Measurements from ENCODE around the gene ZC2HC1B.

Gene ZC2HC1B

DNA sequence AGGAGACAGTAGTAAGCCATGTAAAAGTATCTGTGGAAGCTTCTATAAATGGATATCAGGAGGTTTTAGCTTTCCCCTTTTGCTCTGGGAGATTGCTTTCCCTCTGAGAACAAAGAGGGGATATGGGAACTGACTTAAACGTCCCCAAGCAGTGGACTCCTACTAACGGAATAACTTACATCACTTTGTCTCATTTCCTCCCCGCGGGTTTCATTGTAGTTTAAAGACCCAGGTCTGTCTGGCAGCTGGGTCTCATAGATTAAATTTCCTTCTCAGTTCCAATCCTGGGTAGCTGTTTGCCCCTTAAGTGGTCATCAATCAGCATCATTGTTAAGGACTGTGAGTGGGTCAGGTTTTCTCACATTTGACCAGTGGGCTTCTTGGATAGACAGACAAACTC, 75.1 kb downstream of the ZC2HC1B start:
- TF ChIP-seq EZH2phosphoT487 (IDR thresholded peaks at IDR 0.05; ENCODE audit: low read depth) = no peak
- Histone ChIP-seq H3K36me3 (replicated peaks; ENCODE audit: low read depth, low read length) (no peaks in the 10 kb centered on the region), H4K20me1 (ENCODE audit: insufficient read depth, low read length) (no peaks in the 10 kb centered on the region), H2AFZ (ENCODE audit: low read depth, low read length) (no peak overlapping the region), H3K9ac (ENCODE audit: low read length) (peak overlapping the region; percentile 16; the same call in 1 of the 2 replicates), H3K4me2 (ENCODE audit: low read length) (peak overlapping the region; percentile 59), H3K27ac (ENCODE audit: low read length) (peak overlapping the region; percentile 24; the same call in 1 of the 2 replicates), H3K9me3 (ENCODE audit: insufficient read depth, low read length) (no peaks in the 10 kb centered on the region), H3K4me3 (ENCODE audit: low read length) (peak overlapping the region; percentile 4; the same call in 1 of the 2 replicates), H3K27me3 (ENCODE audit: low read depth, low read length) (no peaks in the 10 kb centered on the region), H3K4me1 (ENCODE audit: low read length) (peaks cover 27% of the 10 kb centered on the region), H3K79me2 (ENCODE audit: low read length) (no peaks in the 10 kb centered on the region)

GRCh38 chr6:143940011-143940597, 75.8 kb downstream of the ZC2HC1B start:
- Histone ChIP-seq H2AFZ (ENCODE audit: low read depth, low read length) (no peak overlapping the region), H3K4me2 (ENCODE audit: low read length) (peak overlapping the region; percentile 59), H3K36me3 (replicated peaks; ENCODE audit: low read depth, low read length) (no peaks in the 10 kb centered on the region), H3K9ac (ENCODE audit: low read length) (no peak overlapping the region), H3K79me2 (ENCODE audit: low read length) (no peaks in the 10 kb centered on the region), H3K4me1 (ENCODE audit: low read length) (peaks cover 27% of the 10 kb centered on the region), H3K4me3 (ENCODE audit: low read length) (no peak overlapping the region), H3K9me3 (ENCODE audit: insufficient read depth, low read length) (no peaks in the 10 kb centered on the region), H3K27ac (ENCODE audit: low read length) (no peak overlapping the region), H3K27me3 (ENCODE audit: low read depth, low read length) (no peaks in the 10 kb centered on the region), H4K20me1 (ENCODE audit: insufficient read depth, low read length) (no peaks in the 10 kb centered on the region)
- TF ChIP-seq, protein P1, sequence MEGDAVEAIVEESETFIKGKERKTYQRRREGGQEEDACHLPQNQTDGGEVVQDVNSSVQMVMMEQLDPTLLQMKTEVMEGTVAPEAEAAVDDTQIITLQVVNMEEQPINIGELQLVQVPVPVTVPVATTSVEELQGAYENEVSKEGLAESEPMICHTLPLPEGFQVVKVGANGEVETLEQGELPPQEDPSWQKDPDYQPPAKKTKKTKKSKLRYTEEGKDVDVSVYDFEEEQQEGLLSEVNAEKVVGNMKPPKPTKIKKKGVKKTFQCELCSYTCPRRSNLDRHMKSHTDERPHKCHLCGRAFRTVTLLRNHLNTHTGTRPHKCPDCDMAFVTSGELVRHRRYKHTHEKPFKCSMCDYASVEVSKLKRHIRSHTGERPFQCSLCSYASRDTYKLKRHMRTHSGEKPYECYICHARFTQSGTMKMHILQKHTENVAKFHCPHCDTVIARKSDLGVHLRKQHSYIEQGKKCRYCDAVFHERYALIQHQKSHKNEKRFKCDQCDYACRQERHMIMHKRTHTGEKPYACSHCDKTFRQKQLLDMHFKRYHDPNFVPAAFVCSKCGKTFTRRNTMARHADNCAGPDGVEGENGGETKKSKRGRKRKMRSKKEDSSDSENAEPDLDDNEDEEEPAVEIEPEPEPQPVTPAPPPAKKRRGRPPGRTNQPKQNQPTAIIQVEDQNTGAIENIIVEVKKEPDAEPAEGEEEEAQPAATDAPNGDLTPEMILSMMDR (IDR thresholded peaks at IDR 0.05; ENCODE audit: low read depth, low read length) = peak; percentile 68
- no peak for TF ChIP-seq EZH2phosphoT487 (IDR thresholded peaks at IDR 0.05; ENCODE audit: low read depth)

- H3K9ac ChIP-seq (ENCODE audit: low read length) = peak overlapping the region; percentile 33; the same call in 1 of the 2 replicates
- no peaks in the 10 kb centered on the region for H4K20me1 ChIP-seq (ENCODE audit: insufficient read depth, low read length)
- H3K4me3 ChIP-seq (ENCODE audit: low read length) = peak overlapping the region; percentile 73
- no peaks in the 10 kb centered on the region for H3K36me3 ChIP-seq (replicated peaks; ENCODE audit: low read depth, low read length)
- TF ChIP-seq, protein P1 (IDR thresholded peaks at IDR 0.05; ENCODE audit: low read depth, low read length) = peak; percentile 87
- no peak for TF ChIP-seq EZH2phosphoT487 (IDR thresholded peaks at IDR 0.05; ENCODE audit: low read depth)
- H3K4me1 ChIP-seq (ENCODE audit: low read length) = peaks cover 27% of the 10 kb centered on the region
- H3K9me3 ChIP-seq (ENCODE audit: insufficient read depth, low read length) = no peaks in the 10 kb centered on the region
- peak overlapping the region; percentile 71 for H3K4me2 ChIP-seq (ENCODE audit: low read length)
- no peaks in the 10 kb centered on the region for H3K79me2 ChIP-seq (ENCODE audit: low read length)
- H3K27me3 ChIP-seq (ENCODE audit: low read depth, low read length) = no peaks in the 10 kb centered on the region
- H3K27ac ChIP-seq (ENCODE audit: low read length) = no peak overlapping the region
- peak overlapping the region; percentile 86 for H2AFZ ChIP-seq (ENCODE audit: low read depth, low read length)
Observed at GRCh38 chr6:143941852-143942627, 77.8 kb downstream of the ZC2HC1B start.

DNA sequence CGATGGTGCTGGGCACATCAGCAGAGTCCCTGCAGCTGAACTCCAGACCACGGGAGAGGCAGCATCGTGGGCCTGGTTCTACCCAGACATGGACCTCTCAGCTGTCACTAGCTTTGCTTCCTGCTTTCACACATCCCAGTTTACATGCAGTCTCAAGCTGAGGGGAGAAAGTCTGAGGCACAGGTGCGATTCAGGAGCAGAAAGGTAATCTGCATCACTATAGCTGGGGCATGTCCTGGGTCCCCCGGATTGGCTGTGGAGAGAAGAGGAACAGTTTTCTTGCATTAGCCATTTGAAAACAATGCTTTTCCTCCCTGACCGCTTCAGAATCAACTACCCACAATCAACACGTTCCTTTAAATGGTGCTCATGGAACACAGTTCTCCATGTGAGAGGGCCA, 83.9 kb downstream of the ZC2HC1B start:
- Histone ChIP-seq H3K4me2 (ENCODE audit: low read length) (no peak overlapping the region), H3K4me1 (ENCODE audit: low read length) (no peaks in the 10 kb centered on the region), H2AFZ (ENCODE audit: low read depth, low read length) (no peak overlapping the region), H4K20me1 (ENCODE audit: insufficient read depth, low read length) (no peaks in the 10 kb centered on the region), H3K9ac (ENCODE audit: low read length) (no peak overlapping the region), H3K27ac (ENCODE audit: low read length) (no peak overlapping the region), H3K36me3 (replicated peaks; ENCODE audit: low read depth, low read length) (no peaks in the 10 kb centered on the region), H3K4me3 (ENCODE audit: low read length) (no peak overlapping the region), H3K79me2 (ENCODE audit: low read length) (no peaks in the 10 kb centered on the region), H3K27me3 (ENCODE audit: low read depth, low read length) (no peaks in the 10 kb centered on the region), H3K9me3 (ENCODE audit: insufficient read depth, low read length) (no peaks in the 10 kb centered on the region)
- TF ChIP-seq, protein P1 (IDR thresholded peaks at IDR 0.05; ENCODE audit: low read depth, low read length) = no peak
- no peak for TF ChIP-seq EZH2phosphoT487 (IDR thresholded peaks at IDR 0.05; ENCODE audit: low read depth)

Data from OCI-LY3 (cell line).